Liver (tissue), 9 donors: ENCODE measurements around the gene GNB5. TPM values are rescaled to one million over a fixed set of nuclear protein-coding genes. Genes with fewer than 3 reads are reported as not detected.

Experiments used
- DNase-seq: peaks from one replicate; pipeline ENCODE4 v3.0.0-alpha.2; 2017; ENCODE audit warnings: low spot score
- H3K27ac ChIP-seq, 2 donors: one replicate each; pipeline ENCODE4 v1.7.0; 2013; ENCODE audit warnings: inconsistent platforms in 2 of 2, low read length in 2 of 2, control low read depth in 1 of 2, low read depth in 1 of 2, mild to moderate bottlenecking in 1 of 2
- H3K27me3 ChIP-seq, 4 donors: one replicate each; pipeline versions ENCODE4 v1.6.1 to v1.7.0; 2013; ENCODE audit warnings: low read length in 3 of 4, inconsistent platforms in 1 of 4, mild to moderate bottlenecking in 1 of 4, moderate library complexity in 1 of 4; ENCODE audit not compliant: control insufficient read depth in 4 of 4, insufficient read depth in 4 of 4
- H3K36me3 ChIP-seq, 4 donors: one replicate each; pipeline versions ENCODE4 v1.6.1 to v1.7.0; 2013; ENCODE audit warnings: low read length in 3 of 4, mild to moderate bottlenecking in 3 of 4, low read depth in 1 of 4, moderate library complexity in 1 of 4; ENCODE audit not compliant: control insufficient read depth in 4 of 4, insufficient read depth in 3 of 4
- H3K4me1 ChIP-seq, 4 donors: one replicate each; pipeline versions ENCODE4 v1.6.1 to v1.7.0; 2013; ENCODE audit warnings: low read length in 3 of 4, mild to moderate bottlenecking in 3 of 4, moderate library complexity in 1 of 4; ENCODE audit not compliant: control insufficient read depth in 4 of 4, insufficient read depth in 4 of 4
- H3K4me3 ChIP-seq, 3 donors: one replicate each; pipeline versions ENCODE4 v1.6.1 to v1.7.0; 2013; ENCODE audit warnings: low read length in 3 of 3, control low read depth in 1 of 3, low read depth in 1 of 3, mild to moderate bottlenecking in 1 of 3
- H3K9ac ChIP-seq, 2 donors: one replicate each; pipeline ENCODE4 v1.7.0; 2013; ENCODE audit warnings: low read length in 2 of 2, mild to moderate bottlenecking in 2 of 2, moderate library complexity in 2 of 2, control low read depth in 1 of 2, low read depth in 1 of 2
- H3K9me3 ChIP-seq, 4 donors: one replicate each; pipeline versions ENCODE4 v1.6.1 to v1.7.0; 2013; ENCODE audit warnings: low read length in 3 of 4; ENCODE audit not compliant: control insufficient read depth in 4 of 4
- ATF3 ChIP-seq: IDR thresholded peaks from 2 replicates; pipeline ENCODE4 v1.6.1; 2016; ENCODE audit warnings: antibody characterized with exemption
- CTCF ChIP-seq: fragments of 150-350 bp; IDR thresholded peaks from 2 replicates; pipeline ENCODE4 v1.5.1; 2017; ENCODE audit warnings: improper control_type of control experiment, low read depth, low read length; ENCODE audit not compliant: missing input control
- EGR1 ChIP-seq, 2 donors: IDR thresholded peaks; 2 replicates each; pipeline ENCODE4 v1.6.1; 2016 to 2018; ENCODE audit warnings: antibody characterized with exemption in 2 of 2, low read depth in 2 of 2
- FOXA1 ChIP-seq: IDR thresholded peaks from 2 replicates; pipeline ENCODE4 v1.6.1; 2016; ENCODE audit warnings: antibody characterized with exemption
- FOXA2 ChIP-seq: IDR thresholded peaks from 2 replicates; pipeline ENCODE4 v1.6.1; 2016; ENCODE audit warnings: antibody characterized with exemption
- HNF4A ChIP-seq, 2 donors: conservative IDR thresholded peaks; 2 replicates each; pipeline ENCODE4 v1.6.1; 2016; ENCODE audit warnings: antibody characterized with exemption in 2 of 2, mild to moderate bottlenecking in 2 of 2
- NR2F2 ChIP-seq: IDR thresholded peaks from 2 replicates; pipeline ENCODE4 v1.6.1; 2016; ENCODE audit warnings: antibody characterized with exemption
- REST ChIP-seq: IDR thresholded peaks from 2 replicates; pipeline ENCODE4 v1.6.1; 2016; ENCODE audit warnings: antibody characterized with exemption, mild to moderate bottlenecking
- RXRA ChIP-seq, 2 donors: IDR thresholded peaks; 2 replicates each; pipeline ENCODE4 v1.6.1; 2017 to 2018; ENCODE audit warnings: antibody characterized with exemption in 2 of 2, mild to moderate bottlenecking in 1 of 2
- SP1 ChIP-seq: IDR thresholded peaks from 2 replicates; pipeline ENCODE4 v1.6.1; 2018; ENCODE audit warnings: antibody characterized with exemption, mild to moderate bottlenecking
- TAF1 ChIP-seq: conservative IDR thresholded peaks from 2 replicates; pipeline ENCODE4 v1.6.1; 2016; ENCODE audit warnings: antibody characterized with exemption, mild to moderate bottlenecking
- ZBTB33 ChIP-seq: IDR thresholded peaks from 2 replicates; pipeline ENCODE4 v1.6.1; 2016; ENCODE audit warnings: antibody characterized with exemption
- WGBS: extraction: QIAGEN DNeasy Blood & Tissue Kit; methylation state at CpG from one replicate; pipeline ENCODE4 v1.1.7; 2013; 5-methylcytosine and 5-hydroxymethylcytosine counted together
- polyA plus RNA-seq, 2 donors: library from polyadenylated mRNA; stranded (reverse) in 1 of 2; unstranded in 1 of 2; fragments of 200-250 nt in 1 of 2; fragments of >200 nt in 1 of 2; fragmentation: Nextera tagmentation in 1 of 2; extraction: Ambion mirVana in 1 of 2; gene quantifications; one replicate each; pipeline versions ENCODE4 v1.2.1 to v1.2.3, GENCODE V29; 2013 to 2015
- total RNA-seq, 2 donors: library from RNA; depleted of rRNA; stranded (reverse); fragments of >200 nt; gene quantifications; one replicate each; pipeline ENCODE4 v1.2.3, GENCODE V29; 2014
- donor health status: healthy.
- donor health status: healthy.
- donor health status: healthy.
- donor health status: healthy.
- donor health status: healthy.

Gene GNB5
- total and polyA plus RNA-seq, 4 donors, result 13.7 to 19.2 (median 15.7) TPM

- TF ChIP-seq CTCF (no peak), RXRA (IDR thresholded peaks at IDR 0.05) (no peak)
These were observed 2.1 kb upstream of the GNB5 start (continued) for GRCh38 chr15:52193321-52193720.

GRCh38 chr15:52186651-52187486, 4.3 kb downstream of the GNB5 start:
- no peak overlapping the region for H3K27ac ChIP-seq
- no peak overlapping the region for H3K4me3 ChIP-seq

GRCh38 chr15:52185151-52185561, 6.0 kb downstream of the GNB5 start:
- H3K36me3 ChIP-seq, result no peaks in the 10 kb centered on the region
- no peak overlapping the region for H3K4me3 ChIP-seq
- peak overlapping the region in 1 of 2 donors; percentile 38 for H3K27ac ChIP-seq
- H3K9me3 ChIP-seq, result no peaks in the 10 kb centered on the region
- no peaks in the 10 kb centered on the region for H3K27me3 ChIP-seq
- DNase-seq, result no peak
- 62% methylated on average over 7 of the region's 7 CpGs for WGBS
- peaks cover 5 to 19% (median 7%) of the 10 kb centered on the region in 4 donors for H3K4me1 ChIP-seq
- no peak for TF ChIP-seq FOXA2
- no peak for TF ChIP-seq SP1
- no peak for TF ChIP-seq REST
- no peak for TF ChIP-seq ATF3
- no peak for TF ChIP-seq CTCF
- TF ChIP-seq NR2F2, result no peak
- TF ChIP-seq TAF1, result no peak
- no peak for TF ChIP-seq EGR1 (IDR thresholded peaks at IDR 0.05; ENCODE audit: low read depth in 2 of 2)
- TF ChIP-seq RXRA (IDR thresholded peaks at IDR 0.05), result no peak
- TF ChIP-seq HNF4A (conservative IDR thresholded peaks at IDR 0.05), result no peak
- no peak for TF ChIP-seq FOXA1
- no peak for TF ChIP-seq ZBTB33
- peak overlapping the region in 1 of 2 donors; percentile 43 for H3K9ac ChIP-seq

More at GRCh38 chr15:52186651-52187486, 4.3 kb downstream of the GNB5 start:
- Histone ChIP-seq H3K9ac (no peak overlapping the region), H3K36me3 (no peaks in the 10 kb centered on the region), H3K9me3 (no peaks in the 10 kb centered on the region), H3K4me1 (peaks cover 4 to 19% (median 7%) of the 10 kb centered on the region in 4 donors), H3K27me3 (no peaks in the 10 kb centered on the region)
- WGBS, result 87% methylated on average over 11 of the region's 11 CpGs
- TF ChIP-seq ATF3 (no peak), TAF1 (no peak), SP1 (peak; percentile 11)
- DNase-seq, result no peak
